Mucosa of stomach (tissue), 1 donor: Measurements from ENCODE around the gene FHOD1.
A peak's percentile ranks its signal among the peaks of the same experiment; 100 is the strongest.

Experiments used
- H3K27me3 ChIP-seq: one replicate; pipeline ENCODE4 v1.7.0; 2013; ENCODE audit warnings: mild to moderate bottlenecking, low read length; ENCODE audit not compliant: control insufficient read depth, insufficient read depth
- H3K36me3 ChIP-seq: one replicate; pipeline ENCODE4 v1.7.0; 2013; ENCODE audit warnings: low read length; ENCODE audit not compliant: control insufficient read depth, insufficient read depth
- H3K4me1 ChIP-seq: one replicate; pipeline ENCODE4 v1.7.0; 2013; ENCODE audit warnings: mild to moderate bottlenecking, low read length; ENCODE audit not compliant: control insufficient read depth, insufficient read depth
- H3K4me3 ChIP-seq: one replicate; pipeline ENCODE4 v1.7.0; 2013; ENCODE audit warnings: low read length
- H3K9ac ChIP-seq: one replicate; pipeline ENCODE4 v1.7.0; 2013; ENCODE audit warnings: mild to moderate bottlenecking, low read length, moderate library complexity
- H3K9me3 ChIP-seq: one replicate; pipeline ENCODE4 v1.7.0; 2013; ENCODE audit warnings: mild to moderate bottlenecking, low read length, moderate library complexity; ENCODE audit not compliant: control insufficient read depth
- donor health status: Pancreatic carcinoma.

FHOD1 gene

GRCh38 chr16:67196881-67197280, 50.4 kb downstream of the FHOD1 start:
- H3K27me3 ChIP-seq: no peaks in the 10 kb centered on the region
- no peak overlapping the region for H3K4me3 ChIP-seq
- H3K9me3 ChIP-seq: no peaks in the 10 kb centered on the region
- no peak overlapping the region for H3K9ac ChIP-seq
- peaks cover 44% of the 10 kb centered on the region for H3K4me1 ChIP-seq
- peaks cover 28% of the 10 kb centered on the region for H3K36me3 ChIP-seq

GRCh38 chr16:67195676-67196075, 51.6 kb downstream of the FHOD1 start:
- H3K4me1 ChIP-seq: peaks cover 53% of the 10 kb centered on the region
- no peaks in the 10 kb centered on the region for H3K27me3 ChIP-seq
- no peaks in the 10 kb centered on the region for H3K9me3 ChIP-seq
- no peak overlapping the region for H3K9ac ChIP-seq
- H3K4me3 ChIP-seq: no peak overlapping the region
- H3K36me3 ChIP-seq: peaks cover 28% of the 10 kb centered on the region

DNA sequence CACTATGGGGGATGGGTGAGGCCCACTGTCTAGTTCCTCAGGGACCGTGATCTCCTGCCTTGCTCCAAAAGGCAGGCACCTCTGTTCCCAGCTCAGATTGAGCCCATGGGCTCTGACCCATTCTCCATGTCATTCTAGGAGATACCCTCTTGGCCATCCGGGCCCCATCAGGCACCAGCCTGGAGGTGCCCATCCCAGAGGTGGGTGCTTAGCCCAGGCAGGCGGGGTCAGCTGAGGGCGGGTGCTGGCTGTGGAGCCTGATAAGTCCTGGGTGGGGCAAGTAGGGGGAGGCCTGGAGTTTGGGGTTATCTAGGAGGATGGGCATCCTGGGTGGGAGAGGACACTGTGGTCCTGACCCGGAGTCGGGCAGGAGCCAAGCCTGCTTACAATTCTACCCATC, 53.0 kb downstream of the FHOD1 start:
- Histone ChIP-seq H3K4me3 (no peak overlapping the region), H3K9ac (no peak overlapping the region), H3K36me3 (peaks cover 25% of the 10 kb centered on the region), H3K9me3 (no peaks in the 10 kb centered on the region), H3K4me1 (peaks cover 51% of the 10 kb centered on the region), H3K27me3 (no peaks in the 10 kb centered on the region)

GRCh38 chr16:67193536-67193935, 53.7 kb downstream of the FHOD1 start:
- Histone ChIP-seq H3K4me3 (peak overlapping the region; percentile 71), H3K36me3 (peaks cover 25% of the 10 kb centered on the region), H3K4me1 (peaks cover 48% of the 10 kb centered on the region)

DNA sequence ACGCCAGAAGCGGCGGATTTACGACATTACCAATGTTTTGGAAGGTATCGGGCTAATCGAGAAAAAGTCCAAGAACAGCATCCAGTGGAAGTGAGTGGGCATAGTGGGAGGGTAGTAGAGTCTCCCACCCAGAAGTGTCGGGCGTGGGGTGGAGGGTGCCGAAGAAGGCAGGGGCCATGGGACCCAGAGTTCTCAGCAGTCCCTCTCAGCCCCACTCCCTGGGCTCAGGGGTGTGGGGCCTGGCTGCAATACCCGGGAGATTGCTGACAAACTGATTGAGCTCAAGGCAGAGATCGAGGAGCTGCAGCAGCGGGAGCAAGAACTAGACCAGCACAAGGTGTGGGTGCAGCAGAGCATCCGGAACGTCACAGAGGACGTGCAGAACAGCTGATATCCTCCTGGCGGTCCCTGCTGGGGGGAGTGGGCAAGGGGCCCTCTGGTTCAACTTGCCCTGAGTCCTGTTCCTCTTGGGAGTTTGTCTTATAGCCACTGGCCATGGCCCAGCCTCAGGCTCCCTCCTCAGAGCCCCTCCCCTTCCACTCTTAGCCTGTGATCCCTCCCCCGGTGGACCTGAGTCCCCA, 54.4 kb downstream of the FHOD1 start:
- H3K27me3 ChIP-seq: no peaks in the 10 kb centered on the region
- peaks cover 21% of the 10 kb centered on the region for H3K36me3 ChIP-seq
- no peaks in the 10 kb centered on the region for H3K9me3 ChIP-seq
- H3K4me1 ChIP-seq: peaks cover 41% of the 10 kb centered on the region
- peak overlapping the region; percentile 84 for H3K9ac ChIP-seq
- peak overlapping the region; percentile 71 for H3K4me3 ChIP-seq

More at GRCh38 chr16:67193536-67193935, 53.7 kb downstream of the FHOD1 start:
- Histone ChIP-seq H3K9me3 (no peaks in the 10 kb centered on the region), H3K27me3 (no peaks in the 10 kb centered on the region), H3K9ac (peak overlapping the region; percentile 84)

DNA sequence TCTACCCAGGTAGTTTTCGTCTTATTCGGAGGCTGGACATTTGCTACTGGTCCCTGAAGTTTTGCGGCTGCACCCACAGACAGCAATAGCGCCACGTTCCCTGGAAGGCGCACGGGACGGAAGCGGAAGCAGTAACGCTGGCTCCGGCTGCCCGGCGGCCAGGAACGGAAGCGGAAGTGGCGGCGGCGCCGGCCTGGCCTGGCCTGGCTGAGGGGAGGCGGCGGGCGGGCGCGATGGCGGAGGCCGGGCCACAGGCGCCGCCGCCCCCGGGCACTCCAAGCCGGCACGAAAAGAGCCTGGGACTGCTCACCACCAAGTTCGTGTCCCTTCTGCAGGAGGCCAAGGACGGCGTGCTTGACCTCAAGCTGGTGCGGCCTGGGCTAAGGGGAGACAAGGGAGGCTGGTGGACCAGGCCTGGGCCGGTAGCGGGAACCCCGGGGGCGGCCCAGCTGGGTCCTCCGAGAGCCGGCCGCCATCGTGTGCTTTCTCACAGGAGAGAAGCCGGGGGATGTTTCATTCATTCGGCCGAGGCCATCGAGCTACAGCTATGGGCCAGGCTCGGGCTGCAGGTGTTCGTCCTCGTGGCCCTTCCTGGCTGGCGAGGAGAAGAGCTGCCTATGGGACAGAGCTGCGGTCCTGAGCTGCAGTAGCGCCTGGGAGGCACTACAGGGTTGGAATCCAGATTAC, 55.1 kb downstream of the FHOD1 start, which contains the start of gene E2F4:
E2F4 (plus strand) TSS at position 161 of the 687 bp plus-strand sequence; CDS start at position 234, 73 bp downstream.
- Histone ChIP-seq H3K4me1 (peaks cover 34% of the 10 kb centered on the region), H3K9ac (peak within 1 kb of the TSS; percentile 84)

GRCh38 chr16:67191411-67191994, 55.8 kb downstream of the FHOD1 start:
- no peak overlapping the region for H3K4me3 ChIP-seq
- no peaks in the 10 kb centered on the region for H3K9me3 ChIP-seq
- peaks cover 34% of the 10 kb centered on the region for H3K4me1 ChIP-seq
- no peaks in the 10 kb centered on the region for H3K27me3 ChIP-seq
- H3K36me3 ChIP-seq: peaks cover 14% of the 10 kb centered on the region
- no peak overlapping the region for H3K9ac ChIP-seq

More for the DNA sequence above, 55.1 kb downstream of the FHOD1 start, which contains the start of gene E2F4:
- Histone ChIP-seq H3K36me3 (peaks cover 14% of the 10 kb centered on the region), H3K4me3 (peak within 1 kb of the TSS; percentile 71), H3K9me3 (no peaks in the 10 kb centered on the region), H3K27me3 (no peaks in the 10 kb centered on the region)

DNA sequence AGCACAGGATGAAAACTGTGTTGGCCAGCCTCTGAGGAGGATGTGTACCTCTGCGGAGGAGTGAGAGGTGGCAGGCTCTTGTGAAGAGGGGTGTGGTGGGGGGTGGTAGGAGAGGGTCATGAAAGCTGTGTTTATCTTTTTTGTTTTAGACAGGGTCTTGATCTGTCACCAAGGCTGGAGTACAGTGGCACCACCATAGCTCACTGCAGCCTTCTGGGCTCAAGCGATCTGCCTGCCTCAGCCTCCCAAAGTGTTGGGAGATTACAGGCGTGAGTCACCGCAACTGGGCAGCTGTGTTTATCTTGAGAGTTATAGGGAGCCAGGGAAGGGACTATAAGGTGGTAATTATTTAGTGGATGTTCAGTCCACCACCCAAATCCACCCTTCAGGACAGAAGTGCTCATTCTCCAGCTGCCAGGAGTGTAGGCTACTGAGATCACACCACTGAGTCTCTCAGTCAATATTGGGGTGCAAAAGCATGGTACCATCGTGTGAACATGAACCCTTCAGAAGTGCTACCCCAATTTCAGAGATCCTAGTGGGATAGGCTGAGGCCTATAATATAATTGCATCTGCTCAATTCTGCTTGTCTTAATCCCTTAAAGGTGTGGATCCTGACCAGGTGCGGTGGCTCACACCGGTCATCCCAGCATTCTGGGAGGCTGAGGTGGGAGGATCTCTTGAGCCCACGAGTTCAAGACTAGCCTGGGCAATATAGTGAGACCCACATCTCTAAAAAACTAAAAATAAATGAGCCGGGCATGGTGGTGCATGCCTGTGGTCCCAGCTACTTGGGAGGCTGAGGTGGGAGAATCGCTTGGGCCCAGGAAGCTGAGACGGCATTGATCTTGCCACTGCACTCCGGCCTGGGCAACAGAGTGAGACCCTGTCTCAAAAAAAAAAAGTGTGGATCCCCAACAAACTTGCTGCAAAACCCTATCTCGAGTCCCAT, 56.6 kb downstream of the FHOD1 start:
- Histone ChIP-seq H3K27me3 (no peaks in the 10 kb centered on the region), H3K36me3 (peaks cover 11% of the 10 kb centered on the region), H3K9me3 (no peaks in the 10 kb centered on the region), H3K4me3 (no peak overlapping the region), H3K4me1 (peaks cover 35% of the 10 kb centered on the region), H3K9ac (no peak overlapping the region)

DNA sequence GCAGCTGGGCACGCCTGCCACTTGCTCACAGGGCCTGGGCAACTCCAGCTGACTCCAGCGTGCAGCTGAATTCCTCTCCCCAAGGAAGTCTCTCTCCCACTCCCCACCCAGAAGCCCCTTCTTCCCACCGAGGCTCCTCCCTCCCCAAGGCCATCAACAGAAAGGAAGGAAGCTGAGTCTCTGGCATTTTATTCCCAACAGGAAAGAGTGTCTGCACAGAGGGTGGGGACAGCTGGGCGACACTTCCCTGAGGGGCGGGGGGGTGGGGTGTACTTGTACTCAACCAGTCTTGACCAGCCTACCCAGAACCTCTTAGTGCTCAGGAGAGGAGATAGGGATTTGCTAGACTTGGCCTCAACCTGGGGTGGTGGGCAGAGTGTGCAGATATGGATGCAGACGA, 57.2 kb downstream of the FHOD1 start, which contains the start of gene EXOC3L1:
EXOC3L1 (minus strand) TSS at position 96 of the 400 bp plus-strand sequence. CDS start 460 bp downstream, outside the sequence.
- H3K4me1 ChIP-seq: peaks cover 42% of the 10 kb centered on the region
- H3K4me3 ChIP-seq: no peak within 1 kb of the TSS
- H3K27me3 ChIP-seq: no peaks in the 10 kb centered on the region
- H3K9ac ChIP-seq: no peak within 1 kb of the TSS
- H3K36me3 ChIP-seq: peaks cover 7% of the 10 kb centered on the region
- H3K9me3 ChIP-seq: no peaks in the 10 kb centered on the region

GRCh38 chr16:67188798-67189197, 58.5 kb downstream of the FHOD1 start:
- Histone ChIP-seq H3K36me3 (no peaks in the 10 kb centered on the region), H3K4me1 (peaks cover 40% of the 10 kb centered on the region), H3K4me3 (no peak overlapping the region), H3K9me3 (no peaks in the 10 kb centered on the region), H3K27me3 (no peaks in the 10 kb centered on the region), H3K9ac (no peak overlapping the region)

GRCh38 chr16:67188323-67188722, 59.0 kb downstream of the FHOD1 start:
- Histone ChIP-seq H3K27me3 (no peaks in the 10 kb centered on the region), H3K4me3 (no peak overlapping the region), H3K9me3 (no peaks in the 10 kb centered on the region), H3K4me1 (peaks cover 36% of the 10 kb centered on the region), H3K36me3 (no peaks in the 10 kb centered on the region), H3K9ac (no peak overlapping the region)
